ENCODE results near the gene MAGI2.

Gene MAGI2

GRCh38 chr7:79359827-79360226 lies 93.6 kb downstream of the MAGI2 start:
- DNase-seq: no peak

- no peak for DNase-seq
Observed at GRCh38 chr7:79357101-79357500, 96.4 kb downstream of the MAGI2 start.

GRCh38 chr7:79353720-79354468 lies 99.6 kb downstream of the MAGI2 start:
- no peak for DNase-seq

GRCh38 chr7:79352323-79352722 lies 101.1 kb downstream of the MAGI2 start:
- DNase-seq: no peak

- no peak for DNase-seq
Observed at GRCh38 chr7:79347351-79347750, 106.1 kb downstream of the MAGI2 start.

GRCh38 chr7:79341902-79342301 lies 111.6 kb downstream of the MAGI2 start:
- no peak for DNase-seq

GRCh38 chr7:79340212-79340611 lies 113.3 kb downstream of the MAGI2 start:
- no peak for DNase-seq

GRCh38 chr7:79339208-79339925 lies 114.1 kb downstream of the MAGI2 start:
- no peak for DNase-seq

- DNase-seq: no peak
Observed at GRCh38 chr7:79337717-79338116, 115.8 kb downstream of the MAGI2 start.

- no peak for DNase-seq
Observed at GRCh38 chr7:79334841-79335240, 118.6 kb downstream of the MAGI2 start.

- DNase-seq: no peak
Observed at GRCh38 chr7:79334334-79334733, 119.1 kb downstream of the MAGI2 start.

- no peak for DNase-seq
Observed at GRCh38 chr7:79332091-79332490, 121.4 kb downstream of the MAGI2 start.

GRCh38 chr7:79329464-79329863 lies 124.0 kb downstream of the MAGI2 start:
- DNase-seq: no peak

GRCh38 chr7:79320741-79321473 lies 132.6 kb downstream of the MAGI2 start:
- no peak for DNase-seq

GRCh38 chr7:79319369-79319768 lies 134.1 kb downstream of the MAGI2 start:
- DNase-seq: no peak

- no peak for DNase-seq
Observed at GRCh38 chr7:79317728-79318127, 135.7 kb downstream of the MAGI2 start.

- DNase-seq: no peak
Observed at GRCh38 chr7:79312022-79312421, 141.4 kb downstream of the MAGI2 start.

GRCh38 chr7:79308192-79308591 lies 145.3 kb downstream of the MAGI2 start:
- DNase-seq: no peak

GRCh38 chr7:79307376-79307775 lies 146.1 kb downstream of the MAGI2 start:
- no peak for DNase-seq

- no peak for DNase-seq
Observed at GRCh38 chr7:79304711-79305110, 148.8 kb downstream of the MAGI2 start.

GRCh38 chr7:79302293-79302692 lies 151.2 kb downstream of the MAGI2 start:
- DNase-seq: no peak

GRCh38 chr7:79301419-79301818 lies 152.0 kb downstream of the MAGI2 start:
- DNase-seq: no peak

GRCh38 chr7:79300573-79300972 lies 152.9 kb downstream of the MAGI2 start:
- DNase-seq: no peak
